Suprapubic skin (tissue), 4 donors: Measurements from ENCODE around the gene ITGA2. TPM values are rescaled to one million over a fixed set of nuclear protein-coding genes. Genes with fewer than 3 reads are reported as not detected.
"Not testable (repeated sequence)": the region's sequence is repeated elsewhere in the genome, so short reads cannot be mapped to it uniquely, and the experiment has no call there.

Experiments used
- DNase-seq, 2 donors: peaks; one replicate each; pipeline ENCODE4 v3.0.0-alpha.2; 2019; ENCODE audit warnings: low spot score in 2 of 2
- H3K27ac ChIP-seq: fragments of 200-600 bp; sonication (generic); one replicate; pipeline ENCODE4 v1.5.1; 2019
- H3K27me3 ChIP-seq: fragments of 200-600 bp; sonication (generic); one replicate; pipeline ENCODE4 v1.5.1; 2019
- H3K36me3 ChIP-seq: fragments of 200-600 bp; sonication (generic); one replicate; pipeline ENCODE4 v1.5.1; 2019
- H3K4me1 ChIP-seq: fragments of 200-600 bp; sonication (generic); one replicate; pipeline ENCODE4 v1.5.1; 2019
- H3K4me3 ChIP-seq: fragments of 200-600 bp; sonication (generic); one replicate; pipeline ENCODE4 v1.5.1; 2019; ENCODE audit warnings: mild to moderate bottlenecking
- H3K9me3 ChIP-seq: fragments of 200-600 bp; sonication (generic); one replicate; pipeline ENCODE4 v1.5.1; 2019
- CTCF ChIP-seq, 2 donors: fragments of 200-600 bp in 1 of 2; fragments of 450-650 bp in 1 of 2; sonication (generic) in 1 of 2; IDR thresholded peaks; one replicate each; pipeline ENCODE4 v1.5.1; 2016 to 2019; ENCODE audit warnings: antibody characterized with exemption in 2 of 2, mild to moderate bottlenecking in 1 of 2, moderate library complexity in 1 of 2
- EP300 ChIP-seq: sonication (generic); formaldehyde crosslinking; IDR thresholded peaks from one replicate; pipeline ENCODE4 v1.6.1; 2017; ENCODE audit warnings: antibody characterized with exemption
- POLR2A ChIP-seq, 2 donors: fragments of 450-650 bp; IDR thresholded peaks; one replicate each; pipeline ENCODE4 v1.6.1; 2017; ENCODE audit warnings: antibody characterized with exemption in 2 of 2, mild to moderate bottlenecking in 2 of 2, moderate library complexity in 2 of 2
- POLR2AphosphoS5 ChIP-seq, 3 donors: sonication (generic); formaldehyde crosslinking; IDR thresholded peaks; one replicate each; pipeline ENCODE4 v1.6.1; 2017; ENCODE audit warnings: antibody characterized with exemption in 3 of 3
- WGBS: methylation state at CpG from one replicate; pipeline ENCODE4 v1.1.5; 2018; 5-methylcytosine and 5-hydroxymethylcytosine counted together
- total RNA-seq, 4 donors: library from RNA; depleted of rRNA; stranded (reverse); fragments of >200 nt; gene quantifications; one replicate each; pipeline ENCODE4 v1.1.0, GENCODE V29; 2016

The ITGA2 gene
- total RNA-seq, 4 donors from 2014 or later = 29.3 to 54.5 (median 34.3) TPM

DNA sequence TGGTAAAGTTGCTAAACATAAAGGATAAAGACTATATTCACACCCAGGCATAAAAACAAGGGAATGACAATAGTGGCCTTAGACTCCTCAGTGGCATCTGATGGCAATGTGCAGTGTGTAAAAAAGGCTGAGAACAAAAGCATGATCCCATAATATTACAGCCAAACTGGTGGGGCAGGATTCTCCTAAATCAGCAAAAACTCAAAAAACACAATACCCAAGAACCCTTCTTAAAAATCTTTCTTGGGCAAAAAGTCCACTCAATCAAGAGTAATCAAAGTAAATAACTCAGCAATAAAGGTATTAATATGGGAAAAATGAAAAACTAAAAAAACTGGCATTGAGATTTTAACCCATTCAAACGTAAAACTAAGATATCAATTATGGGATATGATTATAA, 122.0 kb downstream of the ITGA2 start:
- Histone ChIP-seq H3K4me3 (no peak overlapping the region), H3K4me1 (peaks cover 22% of the 10 kb centered on the region)
- WGBS = 86% methylated on average over 1 of the region's 1 CpG

GRCh38 chr5:53112307-53112706, 123.2 kb downstream of the ITGA2 start:
- H3K36me3 ChIP-seq, H3K27ac ChIP-seq, H3K27me3 ChIP-seq, DNase-seq, H3K9me3 ChIP-seq, H3K4me3 ChIP-seq: not testable (repeated sequence)
- peaks cover 22% of the 10 kb centered on the region for H3K4me1 ChIP-seq
- 87% methylated on average over 6 of the region's 6 CpGs for WGBS

More for the DNA sequence above, 122.0 kb downstream of the ITGA2 start:
- Histone ChIP-seq H3K9me3 (no peaks in the 10 kb centered on the region), H3K27me3 (no peaks in the 10 kb centered on the region), H3K27ac (no peak overlapping the region), H3K36me3 (no peaks in the 10 kb centered on the region)
- no peak for TF ChIP-seq POLR2AphosphoS5 (IDR thresholded peaks at IDR 0.05)
- TF ChIP-seq EP300 = no peak
- TF ChIP-seq CTCF (IDR thresholded peaks at IDR 0.05) = no peak
- no peak for TF ChIP-seq POLR2A (IDR thresholded peaks at IDR 0.05)
- no peak for DNase-seq

- Histone ChIP-seq H3K4me3 (no peak overlapping the region), H3K27ac (no peak overlapping the region), H3K4me1 (peaks cover 21% of the 10 kb centered on the region), H3K36me3 (no peaks in the 10 kb centered on the region), H3K27me3 (no peaks in the 10 kb centered on the region), H3K9me3 (no peaks in the 10 kb centered on the region)
- DNase-seq = no peak
- no peak for TF ChIP-seq CTCF (IDR thresholded peaks at IDR 0.05)
- TF ChIP-seq POLR2A (IDR thresholded peaks at IDR 0.05) = no peak
- no peak for TF ChIP-seq POLR2AphosphoS5 (IDR thresholded peaks at IDR 0.05)
- WGBS = 87% methylated on average over 3 of the region's 3 CpGs
Observed at GRCh38 chr5:53112909-53113308, 123.8 kb downstream of the ITGA2 start.

DNA sequence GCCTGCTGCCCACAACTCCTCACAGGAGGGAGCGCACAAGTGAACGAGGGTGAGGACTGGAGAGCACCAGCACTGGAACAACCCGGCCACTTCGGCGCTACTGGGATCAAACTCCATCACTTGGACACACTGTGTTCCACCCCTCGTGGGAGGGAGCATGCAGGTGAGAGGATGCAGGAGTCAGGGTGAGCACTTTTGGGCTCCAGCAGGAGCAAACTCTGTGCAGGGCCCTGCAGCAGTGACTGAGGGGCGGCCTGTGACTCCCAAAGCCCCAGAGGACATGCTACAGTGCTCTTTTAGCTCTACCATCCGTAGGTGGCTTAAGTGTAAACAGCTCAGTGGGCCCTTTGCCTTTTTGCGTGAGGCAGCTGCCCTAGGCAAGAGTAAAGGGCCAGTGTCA, 124.8 kb downstream of the ITGA2 start:
- Histone ChIP-seq H3K27ac (no peak overlapping the region), H3K36me3 (no peaks in the 10 kb centered on the region), H3K4me3 (no peak overlapping the region), H3K9me3 (no peaks in the 10 kb centered on the region), H3K27me3 (no peaks in the 10 kb centered on the region), H3K4me1 (peaks cover 12% of the 10 kb centered on the region)
- DNase-seq = no peak
- WGBS = 90% methylated on average over 9 of the region's 9 CpGs
- TF ChIP-seq POLR2A (IDR thresholded peaks at IDR 0.05) (no peak), CTCF (IDR thresholded peaks at IDR 0.05) (no peak), POLR2AphosphoS5 (IDR thresholded peaks at IDR 0.05) (no peak), EP300 (no peak)

DNA sequence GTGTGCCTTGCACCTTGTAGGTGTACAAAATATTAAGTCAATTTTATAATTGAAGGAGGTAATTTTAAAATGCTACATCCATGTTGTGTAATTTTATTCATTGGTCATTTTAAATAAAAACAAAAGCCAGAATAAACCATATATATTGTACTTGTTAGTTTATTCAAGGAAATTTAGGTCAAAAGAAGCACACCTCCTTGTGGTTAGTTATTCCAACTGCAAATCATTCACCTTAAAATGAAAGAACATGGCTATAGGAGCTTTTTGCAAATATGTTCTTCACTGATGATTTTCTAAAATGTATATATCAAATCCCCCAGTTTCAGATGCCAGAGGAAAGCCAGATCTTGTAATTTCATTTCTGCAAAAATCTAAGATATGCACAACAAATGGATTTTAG, 125.8 kb downstream of the ITGA2 start:
- no peaks in the 10 kb centered on the region for H3K36me3 ChIP-seq
- H3K27ac ChIP-seq = no peak overlapping the region
- TF ChIP-seq CTCF (IDR thresholded peaks at IDR 0.05) (no peak), POLR2AphosphoS5 (IDR thresholded peaks at IDR 0.05) (no peak), EP300 (no peak), POLR2A (IDR thresholded peaks at IDR 0.05) (no peak)
- H3K9me3 ChIP-seq = no peaks in the 10 kb centered on the region
- H3K4me1 ChIP-seq = peaks cover 8% of the 10 kb centered on the region
- H3K4me3 ChIP-seq = no peak overlapping the region
- no peak for DNase-seq
- no peaks in the 10 kb centered on the region for H3K27me3 ChIP-seq

GRCh38 chr5:53116597-53116996, 127.4 kb downstream of the ITGA2 start:
- Histone ChIP-seq H3K9me3 (no peaks in the 10 kb centered on the region), H3K36me3 (no peaks in the 10 kb centered on the region), H3K4me3 (no peak overlapping the region), H3K27ac (no peak overlapping the region), H3K4me1 (no peaks in the 10 kb centered on the region), H3K27me3 (no peaks in the 10 kb centered on the region)
- DNase-seq = no peak
- 81% methylated on average over 1 of the region's 1 CpG for WGBS
- no peak for TF ChIP-seq POLR2A (IDR thresholded peaks at IDR 0.05)
- no peak for TF ChIP-seq EP300
- TF ChIP-seq POLR2AphosphoS5 (IDR thresholded peaks at IDR 0.05) = no peak
- TF ChIP-seq CTCF (IDR thresholded peaks at IDR 0.05) = no peak
